ENCODE data around the gene ST6GALNAC1. TPM values are rescaled to one million over a fixed set of nuclear protein-coding genes. Genes with fewer than 3 reads are reported as not detected.

ST6GALNAC1 gene
- total and polyA plus RNA-seq, 10 of the 15 experiments (the other 5 are each of a cell fraction or from before 2014, with no cell fraction given) = 0.08 TPM; not detected in 9

GRCh38 chr17:76677406-76677805, 33.8 kb upstream of the ST6GALNAC1 start:
- intact Hi-C loops (cut with micrococcal nuclease; ENCODE audit: unreplicated experiment) = no loop called here
- no peak for DNase-seq (ENCODE audit: low read depth, low spot score)
- ChIA-PET CTCF (interaction anchor here (1.0 to 1.6 kb wide), 2 partner anchors 121 to 149 kb away, joined by 3 to 7 read pairs; no protein-coding TSS in a partner anchor), RAD21 (ENCODE audit: unreplicated experiment) (no interaction called here), POLR2A (no interaction called here), SMC1A (ENCODE audit: uncharacterized antibody, unreplicated experiment) (no interaction called here)
- WGBS (ENCODE audit: insufficient coverage, insufficient replicate concordance, low lambda C conversion rate, missing lambda C conversion rate) = 81% methylated on average over 16 of the region's 16 CpGs
- Histone ChIP-seq H3K79me2 (ENCODE audit: control insufficient read depth, insufficient read depth, low read length) (no peaks in the 10 kb centered on the region), H3K4me3 (no peak overlapping the region), H3K4me1 (ENCODE audit: control insufficient read depth, insufficient read depth, low read length) (no peaks in the 10 kb centered on the region), H4K20me1 (ENCODE audit: control insufficient read depth, insufficient read depth) (no peaks in the 10 kb centered on the region), H2AFZ (ENCODE audit: control insufficient read depth, low read depth, low read length) (no peak overlapping the region), H3K27ac (ENCODE audit: control insufficient read depth, insufficient read depth) (no peak overlapping the region), H3K27me3 (replicated peaks in 1 of 2; ENCODE audit: control insufficient read depth in 2 of 2, insufficient read depth in 2 of 2, low read length in 1 of 2) (peaks cover 0 to 5% of the 10 kb centered on the region in 2 experiments; a peak in 2 of 4 replicates), H3K9ac (ENCODE audit: control insufficient read depth, insufficient read depth, low read length) (no peak overlapping the region), H3K36me3 (ENCODE audit: control insufficient read depth in 2 of 2, insufficient read depth in 2 of 2, low read length in 1 of 2) (no peaks in the 10 kb centered on the region), H3K4me2 (ENCODE audit: control insufficient read depth, insufficient read depth) (no peak overlapping the region), H3K9me3 (replicated peaks; ENCODE audit: control insufficient read depth, insufficient read depth, low read length) (no peaks in the 10 kb centered on the region)
- no peak for ATAC-seq
- no peak for TF ChIP-seq POLR2AphosphoS2 (IDR thresholded peaks at IDR 0.05; ENCODE audit: low read depth, low read length)
- TF ChIP-seq NR2F1 (conservative IDR thresholded peaks at IDR 0.05) = no peak
- TF ChIP-seq MTA3 (IDR thresholded peaks at IDR 0.05; ENCODE audit: borderline replicate concordance, low read length) = no peak
- no peak for TF ChIP-seq TBL1XR1 (IDR thresholded peaks at IDR 0.05; ENCODE audit: low read depth, low read length)
- no peak for TF ChIP-seq BMI1 (IDR thresholded peaks at IDR 0.05; ENCODE audit: borderline replicate concordance)
- no peak for TF ChIP-seq ZNF384 (IDR thresholded peaks at IDR 0.05; ENCODE audit: borderline replicate concordance, low read depth, low read length)
- no peak for TF ChIP-seq MAX (IDR thresholded peaks at IDR 0.05; ENCODE audit: low read depth, low read length)
- no peak for TF ChIP-seq ZNF217 (IDR thresholded peaks at IDR 0.05)
- no peak for TF ChIP-seq RELB (IDR thresholded peaks at IDR 0.05; ENCODE audit: low read depth)
- TF ChIP-seq SUPT20H (IDR thresholded peaks at IDR 0.05; ENCODE audit: borderline replicate concordance, control insufficient read depth, low read depth, low read length) = no peak
- TF ChIP-seq FOXM1 (IDR thresholded peaks at IDR 0.05; ENCODE audit: low read depth, low read length) = no peak
- TF ChIP-seq ETV6 (conservative IDR thresholded peaks at IDR 0.05 in 1 of 2, IDR thresholded peaks at IDR 0.05 in 1 of 2; ENCODE audit: borderline replicate concordance in 1 of 2, low read depth in 1 of 2) = no peak
- no peak for TF ChIP-seq HCFC1 (IDR thresholded peaks at IDR 0.05; ENCODE audit: low read length)
- TF ChIP-seq HDAC6 (IDR thresholded peaks at IDR 0.05; ENCODE audit: unreplicated experiment) = no peak
- TF ChIP-seq NR2C2 (IDR thresholded peaks at IDR 0.05; ENCODE audit: borderline replicate concordance, control insufficient read depth, insufficient read length, low read depth) = no peak
- no peak for TF ChIP-seq BACH1 (IDR thresholded peaks at IDR 0.05; ENCODE audit: borderline replicate concordance)
- FAIRE-seq = no peak
- BruUV-seq (replicated peaks) = no TSS peak
- in situ Hi-C loops (cut with MboI) = no loop called here
